ENCODE measurements around the gene DCLK1. TPM values are rescaled to one million over a fixed set of nuclear protein-coding genes. Genes with fewer than 3 reads are reported as not detected.

The DCLK1 gene
- total RNA-seq, 1 donor from 2014 or later = 6.4 TPM

- no peak overlapping the region for H2AFZ ChIP-seq (replicated peaks)
- no peaks in the 10 kb centered on the region for H3F3A ChIP-seq (ENCODE audit: low read depth)
- H3K27me3 ChIP-seq = no peaks in the 10 kb centered on the region
- H3K27ac ChIP-seq = no peak overlapping the region
- H3K4me1 ChIP-seq = peaks cover 20% of the 10 kb centered on the region
- no peak overlapping the region for H3K9ac ChIP-seq
- H3K4me2 ChIP-seq = no peak overlapping the region
- H3K36me3 Mint-ChIP-seq = peaks cover 8% of the 10 kb centered on the region
- H3K36me3 ChIP-seq = no peaks in the 10 kb centered on the region
- no peaks in the 10 kb centered on the region for H3K79me2 ChIP-seq (ENCODE audit: low read depth)
- H3K9me3 Mint-ChIP-seq = peaks cover 2% of the 10 kb centered on the region
- H3K27ac Mint-ChIP-seq = no peak overlapping the region
- no peak for DNase-seq (ENCODE audit: low spot score)
- peaks cover 5% of the 10 kb centered on the region for H3K27me3 Mint-ChIP-seq (ENCODE audit: insufficient read depth, low read depth)
- no peak overlapping the region for H3K4me3 ChIP-seq
- no peaks in the 10 kb centered on the region for H4K20me1 ChIP-seq (ENCODE audit: low read depth)
- TF ChIP-seq EZH2 (IDR thresholded peaks at IDR 0.05) = no peak
- no peak for TF ChIP-seq EZH2phosphoT487 (IDR thresholded peaks at IDR 0.05)
- TF ChIP-seq CTCF (IDR thresholded peaks at IDR 0.05) = no peak
- H3K4me1 Mint-ChIP-seq = peaks cover 62% of the 10 kb centered on the region
- no peaks in the 10 kb centered on the region for H3K9me3 ChIP-seq (ENCODE audit: low read depth)
- no peak overlapping the region for H3K4me3 Mint-ChIP-seq
Observed at GRCh38 chr13:35851356-35851755, 279.8 kb downstream of the DCLK1 start.

GRCh38 chr13:35850569-35850968 is 280.6 kb downstream of the DCLK1 start:
- Histone ChIP-seq H3K27ac (no peak overlapping the region), H3K4me2 (no peak overlapping the region), H4K20me1 (ENCODE audit: low read depth) (no peaks in the 10 kb centered on the region), H2AFZ (replicated peaks) (no peak overlapping the region), H3K4me3 (no peak overlapping the region), H3K9ac (no peak overlapping the region), H3K79me2 (ENCODE audit: low read depth) (no peaks in the 10 kb centered on the region), H3K9me3 (ENCODE audit: low read depth) (no peaks in the 10 kb centered on the region), H3K36me3 (no peaks in the 10 kb centered on the region), H3F3A (ENCODE audit: low read depth) (no peaks in the 10 kb centered on the region), H3K4me1 (peaks cover 17% of the 10 kb centered on the region), H3K27me3 (no peaks in the 10 kb centered on the region)
- Mint-ChIP-seq H3K9me3 (peaks cover 2% of the 10 kb centered on the region), H3K27ac (no peak overlapping the region), H3K4me1 (peaks cover 54% of the 10 kb centered on the region), H3K27me3 (ENCODE audit: insufficient read depth, low read depth) (peaks cover 5% of the 10 kb centered on the region), H3K36me3 (peaks cover 8% of the 10 kb centered on the region), H3K4me3 (no peak overlapping the region)
- TF ChIP-seq EZH2phosphoT487 (IDR thresholded peaks at IDR 0.05) (no peak), EZH2 (IDR thresholded peaks at IDR 0.05) (no peak), CTCF (IDR thresholded peaks at IDR 0.05) (no peak)
- DNase-seq (ENCODE audit: low spot score) = no peak

DNA sequence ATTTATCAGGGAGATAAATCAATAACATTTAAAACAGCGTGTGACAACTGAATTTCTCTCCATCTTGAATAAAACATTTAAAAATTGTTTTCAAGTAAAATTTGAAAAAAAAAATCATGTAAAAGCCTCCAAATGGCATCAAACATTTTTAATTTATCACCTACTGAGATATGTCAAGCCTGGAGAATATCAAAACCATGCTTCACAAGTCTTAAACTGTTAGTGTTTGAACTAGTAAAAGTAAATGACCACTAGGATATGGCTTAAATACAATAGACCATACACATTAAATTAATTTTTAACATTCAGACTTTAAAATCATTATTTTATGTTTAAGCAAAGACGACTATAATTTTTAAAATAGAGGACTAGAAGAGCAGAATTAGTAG is 281.9 kb downstream of the DCLK1 start:
- Mint-ChIP-seq H3K27ac (no peak overlapping the region), H3K36me3 (peaks cover 8% of the 10 kb centered on the region), H3K4me3 (no peak overlapping the region), H3K4me1 (peaks cover 41% of the 10 kb centered on the region), H3K27me3 (ENCODE audit: insufficient read depth, low read depth) (peaks cover 6% of the 10 kb centered on the region), H3K9me3 (peaks cover 2% of the 10 kb centered on the region)
- Histone ChIP-seq H3K79me2 (ENCODE audit: low read depth) (no peaks in the 10 kb centered on the region), H4K20me1 (ENCODE audit: low read depth) (no peaks in the 10 kb centered on the region), H3K4me1 (peaks cover 10% of the 10 kb centered on the region), H3K4me3 (no peak overlapping the region), H3K27ac (no peak overlapping the region), H3K36me3 (no peaks in the 10 kb centered on the region), H3K4me2 (no peak overlapping the region), H3K9ac (no peak overlapping the region), H3K9me3 (ENCODE audit: low read depth) (no peaks in the 10 kb centered on the region), H3K27me3 (no peaks in the 10 kb centered on the region), H2AFZ (replicated peaks) (no peak overlapping the region), H3F3A (ENCODE audit: low read depth) (no peaks in the 10 kb centered on the region)
- TF ChIP-seq EZH2phosphoT487 (IDR thresholded peaks at IDR 0.05) = no peak
- no peak for TF ChIP-seq EZH2 (IDR thresholded peaks at IDR 0.05)
- no peak for TF ChIP-seq CTCF (IDR thresholded peaks at IDR 0.05)
- no peak for DNase-seq (ENCODE audit: low spot score)
